GM13977 (cell line): ENCODE data around the gene NIBAN1.
A peak's percentile ranks its signal among the peaks of the same experiment; 100 is the strongest.

Source experiments
- DNase-seq: peaks from one replicate; pipeline ENCODE4 v3.0.0; 2012; ENCODE audit warnings: low spot score
- CTCF ChIP-seq: IDR thresholded peaks from 2 replicates; pipeline ENCODE4 v1.5.1; 2012; ENCODE audit warnings: mild to moderate bottlenecking, control low read depth; ENCODE audit not compliant: insufficient read depth; ENCODE audit errors: extremely low read depth, missing control alignments
- in situ Hi-C: fragments of 300-500 bp; cut with MboI; formaldehyde crosslinking; loops from one replicate; pipeline ENCODE4 v1.12.0; 2022; ENCODE audit warnings: low sequenced_read_pairs, low pct_unique_long_range_greater_than_20kb, mixed read lengths, inconsistent platforms; ENCODE audit not compliant: unreplicated experiment

NIBAN1 gene

GRCh38 chr1:184987696-184988095 lies 13.4 kb upstream of the NIBAN1 start:
- DNase-seq, result no peak
- no peak for TF ChIP-seq CTCF
- in situ Hi-C loops, result loop anchor here (25.0 kb wide), 1 partner anchor 675 kb away; no protein-coding TSS in a partner anchor

GRCh38 chr1:184986250-184986649 lies 11.9 kb upstream of the NIBAN1 start:
- DNase-seq, result no peak
- TF ChIP-seq CTCF, result peak; percentile 24
- in situ Hi-C loops, result loop anchor here (25.0 kb wide), 1 partner anchor 676 kb away; no protein-coding TSS in a partner anchor

GRCh38 chr1:184982002-184982954 lies 8.0 kb upstream of the NIBAN1 start:
- in situ Hi-C loops, result loop anchor here (25.0 kb wide), 1 partner anchor 680 kb away; no protein-coding TSS in a partner anchor
- peak; percentile 89 for TF ChIP-seq CTCF
- peak; percentile 64 for DNase-seq

GRCh38 chr1:184980726-184981125 lies 6.4 kb upstream of the NIBAN1 start:
- no peak for TF ChIP-seq CTCF
- no peak for DNase-seq
- in situ Hi-C loops, result loop anchor here (25.0 kb wide), 1 partner anchor 682 kb away; no protein-coding TSS in a partner anchor

- TF ChIP-seq CTCF, result no peak
- no peak for DNase-seq
- in situ Hi-C loops, result loop anchor here (5.0 to 25.0 kb wide), 2 partner anchors 168 to 687 kb away; no protein-coding TSS in a partner anchor
These were observed 1.0 kb upstream of the NIBAN1 start for GRCh38 chr1:184975208-184975870.

- in situ Hi-C loops, result loop anchor here (5.0 to 25.0 kb wide), 2 partner anchors 167 to 688 kb away; no protein-coding TSS in a partner anchor
- TF ChIP-seq CTCF, result no peak
- DNase-seq, result no peak
These were observed 468 bp upstream of the NIBAN1 start for GRCh38 chr1:184974837-184975115.
